NCI-H82 treated with DMSO at 0.1 percent for 48 hours (cell line): ENCODE data around the gene STX11.
"Not testable (repeated sequence)": the region's sequence is repeated elsewhere in the genome, so short reads cannot be mapped to it uniquely, and the experiment has no call there.

Experiments used
- DNase-seq: peaks from one replicate; lab custom pipeline; 2025; ENCODE audit not compliant: unreplicated experiment; lab: John Stamatoyannopoulos, UW

The STX11 gene

DNA sequence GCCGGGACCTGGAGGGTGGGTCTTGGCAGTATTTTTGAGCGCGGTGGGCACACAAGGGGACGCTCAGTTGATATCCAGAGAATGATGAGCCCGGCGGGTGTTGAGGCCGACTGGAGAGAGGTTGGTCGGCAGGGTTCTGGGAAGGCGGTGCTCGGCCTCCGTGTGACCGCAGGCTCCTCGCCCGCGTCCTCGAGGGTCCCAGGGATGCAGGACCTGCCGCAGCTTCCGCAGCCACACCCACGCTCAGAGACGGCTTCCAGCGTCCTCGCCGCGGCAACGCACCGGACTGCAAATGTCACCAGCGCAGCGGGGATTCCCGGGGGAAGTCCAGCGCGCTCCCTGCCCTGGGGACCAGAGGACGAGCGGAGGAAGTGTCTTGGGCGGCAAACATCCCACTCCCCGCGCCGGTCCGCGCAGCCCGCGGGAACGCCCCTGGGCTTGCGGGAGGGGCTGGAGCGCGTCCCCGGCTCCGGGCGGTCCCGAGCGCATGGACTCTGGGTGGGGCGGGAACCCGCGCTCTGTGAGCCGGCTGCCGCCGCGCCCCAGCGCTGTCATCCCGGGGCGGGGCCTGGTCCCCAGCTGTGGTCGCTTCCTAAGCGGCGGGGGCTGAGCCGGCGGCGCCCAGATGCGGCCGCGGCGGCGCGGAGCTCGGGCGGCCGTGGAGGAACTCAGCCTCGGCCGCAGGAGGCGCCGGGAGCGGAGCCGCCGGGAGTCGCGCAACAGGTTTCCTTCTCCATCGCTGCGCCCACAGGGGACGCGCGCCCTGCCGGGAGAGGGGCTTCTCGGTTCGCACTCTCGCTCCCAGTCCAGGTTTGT is at the start of gene STX11:
Gene STX11 (plus strand): TSS at position 624 of the 816 bp plus-strand sequence. CDS start 36,111 bp downstream, outside the sequence.
- no peak for DNase-seq

DNA sequence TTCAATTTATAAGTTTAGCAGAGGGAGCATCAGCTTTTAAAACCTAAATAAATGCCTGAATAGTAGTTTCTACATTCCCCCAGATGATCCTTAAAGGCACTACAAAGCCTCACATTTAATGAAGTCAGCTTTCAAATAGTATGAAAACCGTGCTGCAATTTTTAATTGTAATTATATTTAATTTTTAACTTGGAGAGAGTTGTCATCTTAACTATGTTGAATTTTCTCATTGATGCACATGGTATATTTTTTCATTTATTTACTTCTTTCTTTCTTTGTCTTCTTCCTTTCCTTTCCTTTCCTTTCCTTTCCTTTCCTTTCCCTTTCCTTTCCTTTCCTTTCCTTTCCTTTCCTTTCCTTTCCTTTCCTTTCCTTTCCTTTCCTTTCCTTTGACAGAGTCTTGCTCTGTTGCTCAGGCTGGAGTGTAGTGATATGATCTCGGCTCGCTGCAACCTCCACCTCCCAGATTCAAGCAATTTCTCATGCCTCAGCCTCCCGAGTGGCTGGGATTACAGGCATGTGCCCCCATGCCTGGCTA is 47.2 kb upstream of the STX11 start:
- no peak for DNase-seq

DNA sequence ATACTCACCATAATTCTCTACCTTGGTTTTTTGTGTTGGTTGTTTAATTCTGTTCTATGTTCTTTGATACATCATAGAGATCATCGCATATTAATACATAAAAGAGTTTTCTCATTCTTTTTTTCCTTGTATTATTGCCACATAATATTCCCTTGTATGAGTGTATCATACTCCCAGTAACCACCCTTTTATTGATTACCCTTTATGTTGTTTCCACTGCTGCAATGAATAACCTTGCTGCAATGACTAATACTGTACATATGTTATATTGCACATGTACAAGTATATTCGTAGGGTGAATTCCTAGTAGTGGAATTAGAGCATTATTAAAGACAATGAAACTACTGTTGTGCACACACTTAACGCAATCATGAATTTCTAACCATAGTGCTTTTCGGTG is 45.8 kb upstream of the STX11 start:
- DNase-seq, result no peak

DNA sequence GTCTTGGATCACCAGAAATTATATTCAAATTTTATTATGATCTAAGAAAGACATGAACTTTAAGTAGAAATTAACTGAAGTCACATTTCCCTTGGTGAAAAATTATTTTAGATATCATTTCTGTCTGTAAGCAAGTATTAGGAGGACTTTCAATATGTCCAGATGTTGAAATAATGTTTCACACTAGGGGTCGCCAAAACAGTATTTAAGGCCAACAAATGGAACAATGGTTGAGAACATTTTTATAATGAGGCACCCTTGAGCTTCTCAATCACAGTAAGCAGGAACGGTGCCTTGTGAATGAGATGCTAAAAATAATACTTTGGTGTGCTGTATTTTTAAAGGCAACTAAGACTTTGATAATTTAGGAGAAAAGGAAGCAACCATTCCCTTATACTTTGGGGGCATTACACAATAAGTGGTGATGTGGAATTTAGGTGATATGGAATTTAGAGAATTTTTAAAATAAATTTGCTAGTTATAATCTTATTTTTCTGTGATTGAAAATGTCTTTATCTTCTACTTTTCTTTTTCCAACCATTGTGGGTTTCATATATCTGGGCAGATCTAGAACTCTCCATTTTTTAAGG is 45.3 kb upstream of the STX11 start:
- peak; percentile 28 for DNase-seq

DNA sequence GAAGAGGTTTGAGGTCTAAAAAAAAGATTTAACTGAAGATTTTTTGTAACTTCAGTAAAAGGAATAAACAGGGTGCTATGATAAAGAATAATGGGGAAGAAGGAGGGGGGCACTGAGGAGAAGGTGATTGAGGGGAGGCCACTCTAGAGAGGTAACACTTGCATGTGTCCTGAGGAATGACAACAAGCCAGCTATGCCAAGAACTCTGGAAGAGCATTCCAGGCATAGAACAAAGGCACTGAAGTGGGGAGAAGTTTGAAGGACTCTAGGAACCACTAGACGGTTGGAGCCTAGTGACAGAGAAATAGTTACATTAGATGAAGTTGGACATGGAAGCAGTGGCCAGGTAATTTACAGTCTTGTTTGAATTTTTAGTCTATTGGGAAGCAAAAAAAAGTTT is 44.1 kb upstream of the STX11 start:
- no peak for DNase-seq

DNA sequence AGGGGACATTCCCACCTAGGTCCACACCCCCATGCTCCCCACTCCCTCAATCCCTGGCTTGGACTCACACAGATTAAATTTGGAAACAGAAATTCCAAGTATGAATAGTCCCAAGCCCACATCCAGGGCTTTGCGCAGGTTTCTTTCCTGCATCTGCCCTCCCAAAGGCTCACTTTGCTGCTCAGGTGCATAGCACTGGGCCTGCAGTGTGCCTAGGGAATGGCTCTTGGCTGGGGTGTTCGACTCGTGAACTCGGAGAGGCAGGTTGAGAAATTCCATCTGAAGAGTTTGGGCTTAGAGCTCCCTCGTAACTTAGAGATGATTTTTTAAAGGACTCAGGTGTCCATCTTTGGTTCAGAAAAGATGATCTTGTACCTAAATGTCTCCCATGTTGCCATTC is 40.1 kb upstream of the STX11 start:
- DNase-seq, result no peak

DNA sequence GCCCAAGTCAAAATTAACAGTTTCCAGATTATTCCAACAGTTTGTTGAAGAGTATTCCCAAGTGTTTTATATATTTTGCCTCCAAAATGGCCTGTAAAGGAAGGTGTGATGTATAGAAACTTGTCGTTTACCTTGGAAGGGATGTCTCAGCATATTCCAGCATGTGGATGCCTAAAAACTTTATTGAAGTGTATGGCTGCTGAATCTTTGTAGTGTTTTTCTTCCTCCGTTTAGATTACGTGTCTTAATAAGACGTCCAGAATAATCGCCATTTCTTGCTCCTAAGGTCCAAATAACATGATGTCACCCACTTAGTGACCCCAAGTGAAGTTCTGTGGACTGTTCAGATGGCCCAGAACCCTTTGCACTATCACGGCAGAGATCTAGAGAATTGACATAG is 37.0 kb upstream of the STX11 start:
- no peak for DNase-seq

DNA sequence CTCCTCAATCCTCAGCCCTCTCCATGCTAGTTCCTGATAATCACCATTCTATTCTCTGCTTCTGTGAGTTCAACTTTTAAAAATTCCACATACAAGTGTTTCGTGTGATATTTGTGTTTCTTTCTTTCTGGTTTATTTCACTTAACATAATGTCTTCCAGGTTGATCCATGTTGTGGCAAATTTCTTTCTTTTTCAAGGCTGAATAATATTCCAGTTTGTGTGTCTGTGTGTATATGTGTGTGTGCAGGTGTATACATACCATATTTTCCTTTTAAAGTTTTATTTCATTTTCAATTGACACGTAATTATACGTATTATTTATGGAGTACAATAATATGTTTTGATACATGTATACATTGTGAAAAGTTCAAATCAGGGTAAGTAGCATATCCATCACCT is 35.1 kb upstream of the STX11 start:
- DNase-seq, result no peak

DNA sequence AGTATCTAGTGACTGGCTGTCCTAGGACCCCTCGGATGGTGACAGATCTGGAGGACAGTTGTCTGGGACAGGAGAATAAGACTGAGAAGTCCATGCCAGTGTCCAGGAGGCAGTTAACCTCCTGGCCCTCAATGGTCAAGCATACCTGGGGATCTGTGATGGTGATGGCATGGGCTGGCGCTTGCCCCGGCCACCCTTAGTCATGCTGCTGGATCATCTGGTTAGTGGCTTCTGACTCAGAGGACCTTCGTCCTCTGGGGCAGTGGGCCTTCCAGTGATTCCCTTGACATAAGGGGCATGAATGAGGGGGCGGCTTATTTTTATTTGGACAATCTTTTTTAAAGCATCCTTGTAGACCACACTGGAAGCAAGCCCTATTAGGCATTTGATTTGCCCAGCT is 30.9 kb upstream of the STX11 start:
- no peak for DNase-seq

DNA sequence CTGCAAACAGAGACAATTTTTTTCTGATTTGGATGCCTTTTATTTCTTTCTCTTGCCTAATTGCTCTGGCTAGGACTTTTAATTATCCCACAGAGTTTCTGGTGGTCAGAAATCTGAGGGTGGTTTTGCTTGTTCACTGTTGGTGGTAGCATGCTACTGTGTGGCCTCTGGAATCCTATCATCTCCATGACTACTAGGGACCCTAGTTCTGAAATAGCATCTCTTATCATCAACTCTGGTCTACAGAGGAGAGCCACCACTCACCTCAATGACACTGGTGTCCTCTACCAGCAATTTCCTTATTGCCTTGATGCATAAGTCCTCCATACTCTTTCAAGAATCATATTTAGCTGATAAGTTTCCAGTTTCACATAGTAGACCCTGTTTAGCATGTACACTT is 27.5 kb upstream of the STX11 start:
- no peak for DNase-seq

DNA sequence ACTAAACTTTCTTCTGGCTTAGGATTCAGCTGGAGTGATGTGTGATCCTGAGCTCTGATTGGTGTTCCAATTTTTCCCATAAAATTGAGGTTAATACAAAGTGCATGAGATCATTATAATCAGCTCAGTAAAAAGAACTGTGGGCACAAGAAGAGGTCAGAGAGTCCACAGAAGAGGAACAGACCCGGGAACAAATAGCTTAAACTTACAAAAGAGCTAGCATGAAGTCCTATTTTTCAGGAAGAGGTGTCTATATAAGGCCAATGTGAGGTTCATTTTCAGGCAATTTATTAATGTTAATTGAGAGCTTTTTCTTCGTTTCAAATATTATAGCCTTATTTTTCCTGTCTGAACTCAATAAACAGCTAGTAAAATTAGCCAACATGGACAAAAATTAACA is 26.9 kb upstream of the STX11 start:
- DNase-seq, result no peak

DNA sequence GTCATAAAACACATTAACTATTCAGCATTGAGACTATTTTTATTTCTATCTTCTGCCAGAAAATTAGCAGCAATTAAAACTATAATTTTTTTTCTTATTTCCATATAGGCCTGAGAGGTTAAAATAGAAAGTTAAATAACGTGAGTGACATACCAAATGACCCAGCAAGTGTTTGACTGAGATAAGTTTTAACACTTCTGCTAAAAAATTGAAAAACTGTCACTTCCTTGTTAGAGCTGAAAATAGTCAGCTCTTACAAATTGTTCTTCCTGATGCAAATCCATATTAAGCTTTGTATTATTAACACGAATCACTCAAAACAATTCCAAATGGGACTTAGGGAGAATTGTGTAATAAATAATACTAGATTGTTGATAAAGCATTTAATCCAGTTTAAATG is 26.5 kb upstream of the STX11 start:
- DNase-seq, result no peak

DNA sequence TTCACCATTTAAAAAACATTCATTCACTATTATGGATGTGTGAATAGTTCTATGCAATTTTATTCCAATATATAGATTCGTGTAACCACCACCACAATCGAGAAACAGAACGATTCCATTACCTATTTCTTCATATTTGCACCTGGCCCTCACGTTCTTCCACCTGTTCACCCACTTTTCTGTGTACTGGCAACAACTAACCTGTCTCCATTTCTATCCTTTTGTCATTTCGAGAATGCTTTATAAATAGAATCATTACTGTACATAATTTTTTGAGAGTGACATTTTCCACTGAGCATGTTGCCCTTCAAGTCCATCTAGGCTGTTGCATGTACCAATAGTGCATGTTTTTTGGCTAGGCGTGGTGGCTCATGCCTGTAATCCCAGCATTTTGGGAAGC is 23.2 kb upstream of the STX11 start:
- DNase-seq, result no peak

DNA sequence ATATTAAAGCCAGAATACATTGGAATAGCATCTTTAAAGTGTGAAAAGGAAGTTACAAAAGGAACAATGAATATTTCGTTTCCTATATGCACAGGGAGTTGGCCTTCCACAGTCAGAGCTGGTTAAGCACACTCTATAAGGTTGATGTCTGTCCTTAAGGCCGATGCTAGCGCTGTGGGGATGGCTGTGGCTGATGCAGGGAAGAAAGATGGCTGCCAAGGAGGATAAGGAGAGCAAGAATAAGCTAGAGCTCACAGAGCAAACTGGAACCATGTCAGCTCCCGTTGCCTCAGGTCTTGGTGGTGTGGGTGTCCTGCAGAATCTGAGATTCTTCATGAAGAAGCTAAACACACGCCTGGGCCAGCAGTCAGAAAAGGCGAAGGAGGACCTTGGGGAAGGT is 20.8 kb upstream of the STX11 start:
- no peak for DNase-seq

DNA sequence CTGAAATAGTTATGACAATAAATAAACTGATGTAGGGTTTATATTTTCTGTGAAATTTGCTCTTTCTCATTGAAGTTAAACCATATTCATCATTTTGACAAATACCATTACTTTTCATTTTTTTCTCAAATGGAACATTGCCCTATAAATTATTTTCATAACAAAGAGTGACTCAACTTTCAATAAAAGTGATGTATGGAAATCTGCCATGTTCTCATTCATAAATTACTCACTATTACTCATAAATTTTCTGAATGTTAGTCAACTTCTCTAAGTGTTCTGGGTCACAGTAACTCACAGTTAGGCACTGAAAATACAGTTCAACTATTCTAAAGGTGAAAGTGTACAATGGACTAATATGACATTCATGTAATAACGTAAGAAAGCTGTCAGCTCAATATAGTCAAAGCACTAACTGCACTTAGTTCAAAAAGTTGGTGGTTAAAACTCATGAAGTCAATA is 19.0 kb upstream of the STX11 start:
- no peak for DNase-seq

DNA sequence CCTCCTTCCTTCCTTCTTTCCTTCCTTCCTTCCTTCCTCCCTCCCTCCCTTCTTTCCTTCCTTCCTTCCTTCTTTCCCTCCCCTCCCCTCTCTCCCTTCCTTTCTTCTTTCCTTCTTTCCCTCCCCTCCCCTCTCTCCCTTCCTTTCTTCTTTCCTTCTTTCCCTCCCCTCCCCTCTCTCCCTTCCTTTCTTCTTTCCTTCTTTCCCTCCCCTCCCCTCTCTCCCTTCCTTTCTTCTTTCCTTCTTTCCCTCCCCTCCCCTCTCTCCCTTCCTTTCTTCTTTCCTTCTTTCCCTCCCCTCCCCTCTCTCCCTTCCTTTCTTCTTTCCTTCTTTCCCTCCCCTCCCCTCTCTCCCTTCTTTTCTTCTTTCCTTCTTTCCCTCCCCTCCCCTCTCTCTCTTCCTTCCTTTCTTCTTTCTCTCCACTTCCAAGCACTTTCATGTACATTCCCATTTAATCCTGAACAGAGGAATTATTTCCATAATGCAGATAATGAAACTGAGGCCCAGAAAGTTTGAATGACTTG is 18.1 kb upstream of the STX11 start:
- DNase-seq, result not testable (repeated sequence)

DNA sequence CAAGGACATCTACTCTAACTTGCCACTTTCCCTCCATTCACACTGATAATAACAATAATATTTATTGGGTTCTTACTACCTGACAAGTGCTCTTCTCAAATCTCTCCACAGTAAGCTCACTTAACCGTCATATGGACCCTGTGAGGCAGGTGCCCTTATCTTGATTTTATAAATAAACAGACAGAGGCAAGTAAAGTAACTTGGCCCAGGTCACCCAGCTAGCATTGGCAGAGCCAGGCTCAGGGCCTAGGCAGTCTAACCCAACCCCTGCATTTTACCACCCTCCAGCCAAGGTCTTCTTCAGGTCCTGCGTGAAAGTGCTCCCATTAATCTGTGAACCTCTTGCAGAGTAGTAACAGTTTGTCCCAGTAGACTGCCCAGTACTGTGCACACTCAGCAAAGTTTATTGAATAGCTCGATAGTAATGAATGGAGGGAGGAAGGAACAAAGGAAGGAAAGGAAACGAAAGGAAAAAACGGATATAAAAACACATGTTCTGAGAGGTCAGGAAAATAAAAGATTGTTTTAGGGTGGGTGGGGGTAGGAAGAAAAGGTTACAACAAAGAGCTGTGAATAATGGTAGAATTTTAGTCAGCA is 17.0 kb upstream of the STX11 start:
- no peak for DNase-seq

DNA sequence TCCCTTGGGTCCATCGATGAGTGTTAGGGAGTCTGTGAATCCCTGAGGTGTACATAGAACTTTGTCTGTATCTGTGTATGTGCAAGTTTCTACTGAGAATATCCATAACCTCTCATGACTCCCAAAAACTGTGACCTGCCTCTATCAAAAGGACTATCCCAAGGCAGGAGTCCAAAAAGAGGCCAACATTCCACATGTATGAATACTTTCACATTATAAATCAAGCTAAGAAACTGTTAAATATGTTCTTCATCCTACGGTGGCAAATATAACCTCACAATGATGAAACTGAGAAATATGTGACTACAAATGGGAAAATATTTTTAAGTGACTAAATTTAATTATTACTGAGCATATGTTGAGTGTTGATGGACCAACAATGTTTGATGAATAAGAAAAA is 16.1 kb upstream of the STX11 start:
- DNase-seq, result no peak

DNA sequence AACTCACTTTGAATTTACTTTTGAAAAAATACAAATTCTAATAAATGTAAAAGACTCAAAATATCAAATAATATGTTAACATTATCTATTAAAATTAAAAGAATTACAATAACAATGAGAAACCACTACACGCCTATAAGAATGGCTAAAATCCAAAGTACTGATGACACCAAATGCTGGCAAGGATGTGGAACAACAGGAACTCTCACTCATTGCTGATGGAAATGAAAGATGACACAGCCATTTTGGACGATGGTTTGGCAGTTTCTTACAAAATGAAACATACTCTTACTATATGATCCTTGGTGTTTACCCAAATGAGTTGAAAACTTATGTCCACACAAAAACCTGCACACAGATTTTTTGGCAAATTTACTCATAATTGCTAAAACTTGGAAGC is 15.6 kb upstream of the STX11 start:
- DNase-seq, result no peak

DNA sequence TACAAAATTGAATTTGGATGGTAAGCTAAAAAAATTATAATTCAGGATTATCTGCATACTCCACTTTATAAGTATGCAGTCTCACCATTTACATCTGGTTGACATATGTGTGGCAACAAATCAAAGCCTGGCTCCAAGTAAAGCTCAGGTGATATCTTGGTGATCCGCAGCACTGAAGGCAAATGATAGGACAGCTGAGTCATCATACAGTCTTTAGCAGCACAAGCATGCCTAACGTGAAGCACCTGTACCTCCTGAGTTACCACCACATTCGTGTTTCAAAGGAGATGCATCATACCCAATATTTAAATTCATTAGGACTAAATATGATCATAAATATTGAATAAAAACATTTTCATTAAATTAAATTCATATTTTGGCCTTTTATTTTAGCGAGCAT is 11.8 kb upstream of the STX11 start:
- no peak for DNase-seq

DNA sequence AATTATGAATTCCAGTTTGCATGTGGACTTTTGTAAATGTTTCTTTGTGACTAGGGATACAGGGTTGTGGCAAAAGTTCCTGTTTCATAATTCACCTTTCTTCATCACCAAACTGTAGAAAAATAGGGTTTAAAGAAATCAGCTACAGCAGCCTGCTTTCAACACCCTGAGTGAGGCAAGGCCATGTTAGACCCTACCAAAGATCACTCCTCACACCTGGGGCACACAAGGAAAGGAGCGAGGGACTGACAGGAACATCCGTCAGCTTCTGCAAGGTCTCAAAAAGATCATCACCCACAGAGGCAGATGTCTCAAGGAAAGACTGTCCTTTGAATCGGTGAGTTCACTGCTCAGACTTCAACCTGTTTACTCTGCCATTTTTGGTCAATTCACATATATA is 10.5 kb upstream of the STX11 start:
- DNase-seq, result no peak

DNA sequence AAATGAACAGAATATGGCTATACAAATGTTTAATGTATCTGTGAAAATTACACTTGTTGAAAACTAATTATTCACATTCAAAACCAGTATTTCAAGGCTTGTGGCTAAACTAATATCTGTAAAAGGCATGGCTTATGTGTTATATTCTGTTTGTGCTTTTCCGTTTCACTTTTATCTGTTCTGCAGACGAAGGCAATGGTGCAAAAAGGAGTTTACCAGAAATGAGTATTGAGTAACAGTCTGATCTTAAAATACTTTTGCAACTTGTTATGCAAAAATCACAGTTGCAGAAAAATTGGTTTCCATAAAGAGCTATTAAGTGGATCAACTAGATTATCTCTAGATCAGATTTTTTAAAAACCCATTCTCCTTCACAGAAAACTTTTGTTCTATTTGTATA is 9.4 kb upstream of the STX11 start:
- no peak for DNase-seq
